ENCODE results near the gene SLC20A1. TPM values are rescaled to one million over a fixed set of nuclear protein-coding genes. Genes with fewer than 3 reads are reported as not detected.

SLC20A1 gene
- total and polyA plus RNA-seq, 2 of the 4 experiments (the other 2 are of a cell fraction) = 93.6 to 94.1 TPM

DNA sequence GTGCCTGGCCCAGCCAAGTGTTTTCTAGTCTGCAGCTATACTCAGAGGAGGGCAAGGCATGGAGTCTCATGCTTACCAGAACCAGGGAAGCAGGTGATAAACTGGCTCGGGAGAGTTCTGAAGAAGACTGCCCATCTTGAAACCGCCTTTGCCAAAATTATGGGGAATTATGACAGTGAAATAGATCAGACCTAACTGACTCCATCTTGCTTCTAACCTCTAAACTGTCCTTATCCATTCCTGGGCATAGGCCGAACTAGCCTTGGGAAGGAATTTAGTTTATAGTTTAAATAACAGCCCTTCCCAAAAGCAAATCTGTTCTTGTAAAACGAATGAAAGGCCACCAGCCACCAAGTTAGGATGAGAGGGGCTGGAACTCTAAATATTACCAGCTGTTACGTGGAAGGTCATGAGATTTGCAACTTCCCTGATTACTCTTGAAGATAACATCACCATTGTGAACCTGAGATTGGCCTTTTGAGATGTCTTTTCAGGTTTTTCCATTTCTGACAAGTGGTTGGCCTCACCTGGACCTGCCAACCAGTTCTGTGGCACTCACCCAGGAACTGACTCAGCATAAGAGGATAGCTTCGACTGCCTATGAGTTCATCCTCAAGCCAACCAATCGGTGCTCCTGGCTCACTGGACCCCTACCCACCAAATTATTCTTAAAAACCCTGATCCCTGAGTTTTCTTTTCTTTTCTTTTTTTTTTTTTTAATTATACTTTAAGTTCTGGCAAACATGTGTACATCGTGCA is 37.9 kb upstream of the SLC20A1 start:
- Histone ChIP-seq H2AK9ac (replicated peaks; ENCODE audit: low read depth, low read length, poor library complexity) (no peak overlapping the region), H2BK120ac (ENCODE audit: low read depth, low read length) (no peak overlapping the region), H3K56ac (ENCODE audit: extremely low read depth, insufficient read depth, low read length) (no peak overlapping the region), H3K4me3 (ENCODE audit: insufficient read depth, low read depth, low read length) (no peak overlapping the region), H3K14ac (replicated peaks; ENCODE audit: low read depth, low read length) (no peak overlapping the region), H4K8ac (ENCODE audit: low read depth in 2 of 2, low read length in 2 of 2) (no peak overlapping the region), H3K27ac (ENCODE audit: insufficient read depth, low read length) (no peak overlapping the region), H2BK20ac (ENCODE audit: low read depth, low read length) (no peak overlapping the region), H3K79me1 (ENCODE audit: low read depth in 1 of 2, low read length in 2 of 2) (no peaks in the 10 kb centered on the region), H2AFZ (replicated peaks; ENCODE audit: low read length, poor library complexity) (no peak overlapping the region), H4K20me1 (ENCODE audit: insufficient read depth, low read length) (no peaks in the 10 kb centered on the region), H3K9ac (ENCODE audit: low read depth, low read length) (no peak overlapping the region), H2BK5ac (ENCODE audit: low read depth, low read length, poor library complexity, severe bottlenecking) (no peak overlapping the region), H2BK15ac (ENCODE audit: low read depth, low read length) (no peak overlapping the region), H4K5ac (ENCODE audit: low read depth, low read length) (no peak overlapping the region), H3K4ac (ENCODE audit: low read depth, low read length) (no peak overlapping the region), H3K9me3 (ENCODE audit: control insufficient read depth, insufficient read depth, low read length) (no peaks in the 10 kb centered on the region), H3K23ac (ENCODE audit: low read depth, low read length) (no peak overlapping the region), H3K36me3 (ENCODE audit: control insufficient read depth, insufficient read depth, low read length) (no peaks in the 10 kb centered on the region), H3K18ac (ENCODE audit: low read depth, low read length) (no peak overlapping the region), H3K4me1 (ENCODE audit: control insufficient read depth, insufficient read depth, low read length) (peaks cover 9% of the 10 kb centered on the region), H2AK5ac (ENCODE audit: low read depth, low read length) (no peak overlapping the region), H3K9me1 (ENCODE audit: insufficient read depth, low read length) (peaks cover 4% of the 10 kb centered on the region; the same call in 1 of the 2 replicates), H4K91ac (ENCODE audit: insufficient read depth, low read depth, low read length) (no peak overlapping the region), H3K27me3 (ENCODE audit: control insufficient read depth, insufficient read depth, low read length) (no peaks in the 10 kb centered on the region), H3K4me2 (ENCODE audit: low read depth, low read length) (no peak overlapping the region)
- TF ChIP-seq FOS (IDR thresholded peaks at IDR 0.05; ENCODE audit: low read depth, low read length) = no peak
- TF ChIP-seq RFX5 (IDR thresholded peaks at IDR 0.05; ENCODE audit: low read depth, low read length) = no peak
- TF ChIP-seq POLR2A (IDR thresholded peaks at IDR 0.05; ENCODE audit: low read depth, low read length) = no peak
- TF ChIP-seq BHLHE40 (IDR thresholded peaks at IDR 0.05; ENCODE audit: low read depth, low read length) = no peak
- TF ChIP-seq RCOR1 (IDR thresholded peaks at IDR 0.05; ENCODE audit: insufficient replicate concordance, low read length) = no peak
- TF ChIP-seq RAD21 (IDR thresholded peaks at IDR 0.05; ENCODE audit: low read length) = no peak
- TF ChIP-seq NFE2L2 (IDR thresholded peaks at IDR 0.05; ENCODE audit: low read depth, low read length) = no peak
- TF ChIP-seq SMC3 (IDR thresholded peaks at IDR 0.05; ENCODE audit: low read depth, low read length) = no peak
- TF ChIP-seq MAFK (IDR thresholded peaks at IDR 0.05; ENCODE audit: low read depth, low read length) = no peak
- TF ChIP-seq MAZ (IDR thresholded peaks at IDR 0.05; ENCODE audit: borderline replicate concordance, low read depth, low read length) = no peak
- TF ChIP-seq, protein P1, sequence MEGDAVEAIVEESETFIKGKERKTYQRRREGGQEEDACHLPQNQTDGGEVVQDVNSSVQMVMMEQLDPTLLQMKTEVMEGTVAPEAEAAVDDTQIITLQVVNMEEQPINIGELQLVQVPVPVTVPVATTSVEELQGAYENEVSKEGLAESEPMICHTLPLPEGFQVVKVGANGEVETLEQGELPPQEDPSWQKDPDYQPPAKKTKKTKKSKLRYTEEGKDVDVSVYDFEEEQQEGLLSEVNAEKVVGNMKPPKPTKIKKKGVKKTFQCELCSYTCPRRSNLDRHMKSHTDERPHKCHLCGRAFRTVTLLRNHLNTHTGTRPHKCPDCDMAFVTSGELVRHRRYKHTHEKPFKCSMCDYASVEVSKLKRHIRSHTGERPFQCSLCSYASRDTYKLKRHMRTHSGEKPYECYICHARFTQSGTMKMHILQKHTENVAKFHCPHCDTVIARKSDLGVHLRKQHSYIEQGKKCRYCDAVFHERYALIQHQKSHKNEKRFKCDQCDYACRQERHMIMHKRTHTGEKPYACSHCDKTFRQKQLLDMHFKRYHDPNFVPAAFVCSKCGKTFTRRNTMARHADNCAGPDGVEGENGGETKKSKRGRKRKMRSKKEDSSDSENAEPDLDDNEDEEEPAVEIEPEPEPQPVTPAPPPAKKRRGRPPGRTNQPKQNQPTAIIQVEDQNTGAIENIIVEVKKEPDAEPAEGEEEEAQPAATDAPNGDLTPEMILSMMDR (conservative IDR thresholded peaks at IDR 0.05; ENCODE audit: low read depth, low read length) = no peak
- no peak for TF ChIP-seq MXI1 (IDR thresholded peaks at IDR 0.05; ENCODE audit: borderline replicate concordance, low read depth, low read length)
- TF ChIP-seq, protein P2, sequence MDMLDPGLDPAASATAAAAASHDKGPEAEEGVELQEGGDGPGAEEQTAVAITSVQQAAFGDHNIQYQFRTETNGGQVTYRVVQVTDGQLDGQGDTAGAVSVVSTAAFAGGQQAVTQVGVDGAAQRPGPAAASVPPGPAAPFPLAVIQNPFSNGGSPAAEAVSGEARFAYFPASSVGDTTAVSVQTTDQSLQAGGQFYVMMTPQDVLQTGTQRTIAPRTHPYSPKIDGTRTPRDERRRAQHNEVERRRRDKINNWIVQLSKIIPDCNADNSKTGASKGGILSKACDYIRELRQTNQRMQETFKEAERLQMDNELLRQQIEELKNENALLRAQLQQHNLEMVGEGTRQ (IDR thresholded peaks at IDR 0.05; ENCODE audit: low read depth, low read length) = no peak
- no peak for TF ChIP-seq CEBPB (IDR thresholded peaks at IDR 0.05; ENCODE audit: low read depth, low read length)
- TF ChIP-seq, protein P3, sequence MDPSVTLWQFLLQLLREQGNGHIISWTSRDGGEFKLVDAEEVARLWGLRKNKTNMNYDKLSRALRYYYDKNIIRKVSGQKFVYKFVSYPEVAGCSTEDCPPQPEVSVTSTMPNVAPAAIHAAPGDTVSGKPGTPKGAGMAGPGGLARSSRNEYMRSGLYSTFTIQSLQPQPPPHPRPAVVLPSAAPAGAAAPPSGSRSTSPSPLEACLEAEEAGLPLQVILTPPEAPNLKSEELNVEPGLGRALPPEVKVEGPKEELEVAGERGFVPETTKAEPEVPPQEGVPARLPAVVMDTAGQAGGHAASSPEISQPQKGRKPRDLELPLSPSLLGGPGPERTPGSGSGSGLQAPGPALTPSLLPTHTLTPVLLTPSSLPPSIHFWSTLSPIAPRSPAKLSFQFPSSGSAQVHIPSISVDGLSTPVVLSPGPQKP (IDR thresholded peaks at IDR 0.05; ENCODE audit: borderline replicate concordance, low read depth, low read length) = no peak
- no peak for TF ChIP-seq CHD1 (IDR thresholded peaks at IDR 0.05; ENCODE audit: low read depth, low read length)
- WGBS, 2 experiments (ENCODE audit: extremely low coverage in 2 of 2, insufficient read length in 1 of 2) = 89% methylated on average over 2 of the region's 8 CpGs; no CpG with 5 or more reads in 1 of the 2 experiments
- in situ Hi-C loops (cut with MboI; ENCODE audit: low sequenced_read_pairs) (no loop called here), dilution Hi-C loops (cut with HindIII; ENCODE audit: low sequenced_read_pairs, unreplicated experiment) (no loop called here), intact Hi-C loops (cut with micrococcal nuclease) (no loop called here)
- ATAC-seq (ENCODE audit: low read depth) = no peak
- BruUV-seq (replicated peaks) = no TSS peak
- DNase-seq = no peak
- ChIA-PET POLR2A (ENCODE audit: unreplicated experiment) (no interaction called here), CTCF (interaction anchor here (0.6 kb wide), 1 partner anchor 17 kb away, joined by 4 read pairs; no protein-coding TSS in a partner anchor)
